Coronary artery (tissue), 2 donors: ENCODE results near the gene ZNF536.

ENCODE experiments used
- DNase-seq: peaks from one replicate; pipeline ENCODE4 v3.0.0-alpha.2; 2017; ENCODE audit warnings: low spot score
- H3K27ac ChIP-seq, 2 donors: fragments of 200-600 bp; sonication (generic); one replicate each; pipeline ENCODE4 v1.5.1; 2016 to 2019
- H3K4me3 ChIP-seq: fragments of 200-600 bp; sonication (generic); 2 replicates; pipeline ENCODE4 v1.5.1; 2016; ENCODE audit warnings: mild to moderate bottlenecking, moderate library complexity
- TF ChIP-seq, protein P1 (sequence below): fragments of 200-600 bp; sonication (generic); IDR thresholded peaks from one replicate; pipeline ENCODE4 v1.5.1; 2019; ENCODE audit warnings: antibody characterized with exemption

ZNF536 gene

DNA sequence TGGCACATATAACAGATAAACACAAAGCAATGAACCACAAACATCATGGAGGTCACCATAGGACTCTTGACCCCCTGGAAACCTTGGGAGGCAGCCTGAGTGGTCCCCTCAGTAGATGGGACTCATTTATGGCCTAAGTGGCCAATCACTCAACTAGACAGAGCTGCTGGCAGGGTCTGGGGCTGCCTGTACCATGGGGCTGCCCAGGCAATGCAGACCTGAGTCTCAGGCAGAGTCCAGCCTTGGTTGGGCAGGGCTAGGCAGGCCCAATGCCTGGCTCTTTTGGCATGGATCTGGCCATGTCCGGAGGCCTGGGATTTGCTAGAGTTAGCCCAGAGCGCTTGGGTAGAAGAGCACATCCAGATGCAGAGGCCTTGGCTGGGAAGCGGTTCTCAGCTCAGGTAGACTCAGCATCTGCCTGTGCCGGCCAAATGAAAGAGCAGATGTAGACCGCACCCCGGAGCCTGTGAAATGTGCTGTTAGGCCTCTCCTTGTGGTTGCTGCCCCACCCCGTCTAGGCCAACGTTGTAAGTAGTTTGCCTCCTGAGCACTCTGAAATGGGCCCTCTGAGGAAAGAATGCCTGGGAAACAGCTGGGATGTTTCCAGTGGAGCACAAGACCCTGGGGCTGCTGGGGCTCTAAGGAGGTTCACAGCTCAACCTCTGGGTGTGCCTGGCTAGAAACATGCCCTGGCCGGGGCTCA is 171.2 kb downstream of the ZNF536 start:
- TF ChIP-seq, protein P1, sequence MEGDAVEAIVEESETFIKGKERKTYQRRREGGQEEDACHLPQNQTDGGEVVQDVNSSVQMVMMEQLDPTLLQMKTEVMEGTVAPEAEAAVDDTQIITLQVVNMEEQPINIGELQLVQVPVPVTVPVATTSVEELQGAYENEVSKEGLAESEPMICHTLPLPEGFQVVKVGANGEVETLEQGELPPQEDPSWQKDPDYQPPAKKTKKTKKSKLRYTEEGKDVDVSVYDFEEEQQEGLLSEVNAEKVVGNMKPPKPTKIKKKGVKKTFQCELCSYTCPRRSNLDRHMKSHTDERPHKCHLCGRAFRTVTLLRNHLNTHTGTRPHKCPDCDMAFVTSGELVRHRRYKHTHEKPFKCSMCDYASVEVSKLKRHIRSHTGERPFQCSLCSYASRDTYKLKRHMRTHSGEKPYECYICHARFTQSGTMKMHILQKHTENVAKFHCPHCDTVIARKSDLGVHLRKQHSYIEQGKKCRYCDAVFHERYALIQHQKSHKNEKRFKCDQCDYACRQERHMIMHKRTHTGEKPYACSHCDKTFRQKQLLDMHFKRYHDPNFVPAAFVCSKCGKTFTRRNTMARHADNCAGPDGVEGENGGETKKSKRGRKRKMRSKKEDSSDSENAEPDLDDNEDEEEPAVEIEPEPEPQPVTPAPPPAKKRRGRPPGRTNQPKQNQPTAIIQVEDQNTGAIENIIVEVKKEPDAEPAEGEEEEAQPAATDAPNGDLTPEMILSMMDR = no peak
- DNase-seq = no peak
- no peak overlapping the region for H3K4me3 ChIP-seq
- no peak overlapping the region for H3K27ac ChIP-seq

DNA sequence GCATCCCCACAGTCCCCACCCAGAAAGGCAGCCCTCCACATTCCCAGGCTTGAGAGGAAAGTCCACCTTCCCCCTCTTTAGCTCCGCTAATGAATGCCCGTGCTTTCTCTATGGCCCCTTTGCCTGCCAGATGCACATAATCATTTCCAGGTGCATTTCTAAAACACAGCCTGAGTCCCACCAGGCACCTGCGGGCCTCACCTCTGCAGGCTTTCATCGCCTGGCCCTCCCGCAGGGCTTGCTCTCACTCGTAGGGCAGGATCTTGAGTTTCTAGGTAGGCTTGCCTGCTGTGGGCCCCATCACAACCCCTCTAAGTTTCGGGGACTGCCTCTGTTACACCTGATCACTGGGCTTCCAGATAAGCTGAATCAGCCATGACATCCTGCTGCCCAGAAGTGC is 173.6 kb downstream of the ZNF536 start:
- DNase-seq = no peak
- Histone ChIP-seq H3K4me3 (no peak overlapping the region), H3K27ac (no peak overlapping the region)
- TF ChIP-seq, protein P1 = no peak

- Histone ChIP-seq H3K27ac (no peak overlapping the region), H3K4me3 (no peak overlapping the region)
- DNase-seq = no peak
- TF ChIP-seq, protein P1 = no peak
These were observed 174.1 kb downstream of the ZNF536 start for GRCh38 chr19:30546332-30546731.

DNA sequence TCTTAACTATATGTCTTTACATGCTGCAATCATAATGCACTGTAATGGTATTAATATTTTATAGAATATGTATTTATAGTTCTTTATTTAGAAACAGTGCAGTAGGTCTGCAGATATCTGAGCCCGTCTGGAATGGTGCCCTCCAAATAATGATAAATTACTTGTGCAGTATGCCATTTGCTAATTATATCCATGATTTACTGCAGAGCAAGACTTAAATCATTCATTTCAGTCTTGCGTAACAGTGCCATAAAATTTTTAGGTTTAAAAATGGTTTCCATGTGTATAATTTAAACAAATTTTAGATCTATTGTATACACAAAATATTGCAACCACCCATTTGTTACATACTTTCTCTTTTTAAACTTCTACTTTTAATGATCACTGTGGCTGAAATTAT is 175.1 kb downstream of the ZNF536 start:
- H3K27ac ChIP-seq = no peak overlapping the region
- no peak overlapping the region for H3K4me3 ChIP-seq
- no peak for DNase-seq
- TF ChIP-seq, protein P1 = no peak

DNA sequence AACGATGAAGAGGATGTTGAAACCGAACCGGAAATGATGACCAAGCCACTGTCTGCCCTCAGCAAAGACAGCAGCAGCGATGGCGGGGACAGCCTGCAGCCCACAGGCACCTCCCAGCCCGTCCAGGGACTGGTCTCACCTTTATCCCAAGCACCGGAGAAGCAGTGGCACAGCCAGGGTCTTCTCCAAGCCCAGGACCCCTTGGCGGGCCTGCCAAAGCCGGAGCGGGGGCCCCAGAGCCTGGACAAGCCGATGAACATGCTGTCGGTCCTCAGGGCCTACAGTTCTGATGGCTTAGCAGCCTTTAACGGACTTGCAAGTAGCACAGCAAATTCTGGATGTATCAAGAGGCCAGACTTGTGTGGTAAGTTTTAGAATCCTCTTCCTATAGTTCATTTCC is 177.0 kb downstream of the ZNF536 start:
- no peak for DNase-seq
- TF ChIP-seq, protein P1 = no peak
- Histone ChIP-seq H3K27ac (no peak overlapping the region), H3K4me3 (no peak overlapping the region)

- H3K4me3 ChIP-seq = no peak overlapping the region
- TF ChIP-seq, protein P1 = no peak
- H3K27ac ChIP-seq = no peak overlapping the region
- DNase-seq = no peak
These were observed 179.1 kb downstream of the ZNF536 start for GRCh38 chr19:30551271-30551670.

GRCh38 chr19:30552593-30552992 is 180.4 kb downstream of the ZNF536 start:
- no peak for DNase-seq
- TF ChIP-seq, protein P1 = no peak
- no peak overlapping the region for H3K4me3 ChIP-seq
- H3K27ac ChIP-seq = no peak overlapping the region
